Neuronal stem cell (in vitro differentiated cells): ENCODE results near the gene ZBTB46.
A peak's percentile ranks its signal among the peaks of the same experiment; 100 is the strongest.

Source experiments
- DNase-seq: peaks from one replicate; pipeline ENCODE4 v3.0.0-alpha.2; 2013; ENCODE audit warnings: low spot score
- H2AFZ ChIP-seq: one replicate; pipeline ENCODE4 v1.6.1; 2013; ENCODE audit warnings: mild to moderate bottlenecking, low read length, inconsistent platforms
- H2AK5ac ChIP-seq: 2 replicates; pipeline ENCODE4 v1.6.1; 2013; ENCODE audit warnings: low read depth, mild to moderate bottlenecking, inconsistent platforms, low read length, moderate library complexity, mixed read lengths
- H2BK120ac ChIP-seq: 2 replicates; pipeline ENCODE4 v1.6.1; 2013; ENCODE audit warnings: low read depth, mild to moderate bottlenecking, inconsistent platforms, low read length, moderate library complexity, mixed read lengths
- H2BK12ac ChIP-seq: one replicate; pipeline ENCODE4 v1.6.1; 2013; ENCODE audit warnings: low read length, inconsistent platforms
- H2BK15ac ChIP-seq: 2 replicates; pipeline ENCODE4 v1.6.1; 2013; ENCODE audit warnings: mild to moderate bottlenecking, low read length, inconsistent platforms, mixed read lengths
- H2BK5ac ChIP-seq: one replicate; pipeline ENCODE4 v1.6.1; 2013; ENCODE audit warnings: inconsistent platforms, mild to moderate bottlenecking, low read length, moderate library complexity
- H3K14ac ChIP-seq: one replicate; pipeline ENCODE4 v1.6.1; 2013; ENCODE audit warnings: low read length, inconsistent platforms
- H3K18ac ChIP-seq: 2 replicates; pipeline ENCODE4 v1.6.1; 2013; ENCODE audit warnings: low read length, inconsistent platforms
- H3K23ac ChIP-seq: 2 replicates; pipeline ENCODE4 v1.6.1; 2013; ENCODE audit warnings: low read depth, mild to moderate bottlenecking, mixed read lengths, low read length, inconsistent platforms; ENCODE audit not compliant: poor library complexity
- H3K27ac ChIP-seq: replicated peaks from 3 replicates; pipeline ENCODE4 v1.5.1; 2013; ENCODE audit warnings: low read length, inconsistent platforms
- H3K27me3 ChIP-seq, 3 experiments: 2 replicates each; pipeline ENCODE4 v1.6.1; 2013; ENCODE audit warnings: low read length in 3 of 3, mild to moderate bottlenecking in 2 of 3, inconsistent platforms in 1 of 3, low read depth in 1 of 3, mixed read lengths in 1 of 3, moderate library complexity in 1 of 3; ENCODE audit not compliant: control insufficient read depth in 3 of 3, insufficient read depth in 3 of 3
- H3K36me3 ChIP-seq, 2 donors: replicated peaks in 1 of 2; 2 replicates each; pipeline ENCODE4 v1.6.1; 2013; ENCODE audit warnings: low read length in 2 of 2; ENCODE audit not compliant: control insufficient read depth in 2 of 2, insufficient read depth in 2 of 2
- H3K4ac ChIP-seq: 2 replicates; pipeline ENCODE4 v1.6.1; 2013; ENCODE audit warnings: inconsistent platforms, mild to moderate bottlenecking, low read length, moderate library complexity
- H3K4me1 ChIP-seq, 2 donors: 1 replicate in 1 of 2; 2 replicates in 1 of 2; pipeline ENCODE4 v1.6.1; 2013; ENCODE audit warnings: low read length in 2 of 2, low read depth in 1 of 2; ENCODE audit not compliant: control insufficient read depth in 2 of 2, insufficient read depth in 1 of 2
- H3K4me2 ChIP-seq: one replicate; pipeline ENCODE4 v1.6.1; 2013; ENCODE audit warnings: mild to moderate bottlenecking, low read length, inconsistent platforms; ENCODE audit not compliant: insufficient read depth, poor library complexity, severe bottlenecking
- H3K4me3 ChIP-seq, 2 donors: 2 replicates each; pipeline ENCODE4 v1.5.1; 2013; ENCODE audit warnings: low read length in 2 of 2, mild to moderate bottlenecking in 2 of 2, inconsistent platforms in 1 of 2, moderate library complexity in 1 of 2
- H3K79me1 ChIP-seq: one replicate; pipeline ENCODE4 v1.6.1; 2013; ENCODE audit warnings: low read depth, mild to moderate bottlenecking, inconsistent platforms, low read length, moderate library complexity
- H3K9ac ChIP-seq: one replicate; pipeline ENCODE4 v1.6.1; 2013; ENCODE audit warnings: mild to moderate bottlenecking, low read depth, low read length, inconsistent platforms; ENCODE audit not compliant: poor library complexity
- H3K9me3 ChIP-seq, 2 donors: replicated peaks in 1 of 2; 2 replicates each; pipeline versions ENCODE3 to v1.6.1; 2013; ENCODE audit warnings: low read length in 2 of 2, mild to moderate bottlenecking in 2 of 2, inconsistent platforms in 1 of 2, low read depth in 1 of 2, mixed read lengths in 1 of 2, moderate library complexity in 1 of 2; ENCODE audit not compliant: control insufficient read depth in 2 of 2, insufficient read depth in 1 of 2
- H4K8ac ChIP-seq: one replicate; pipeline ENCODE4 v1.6.1; 2013; ENCODE audit warnings: low read depth, mild to moderate bottlenecking, inconsistent platforms, low read length, moderate library complexity
- H4K91ac ChIP-seq: one replicate; pipeline ENCODE4 v1.6.1; 2013; ENCODE audit warnings: low read length, low read depth, mild to moderate bottlenecking, inconsistent platforms; ENCODE audit not compliant: poor library complexity
- WGBS, 2 donors: extraction: QIAGEN DNeasy Blood & Tissue Kit; methylation state at CpG; one replicate each; pipeline ENCODE4 v1.1.7; 2013; ENCODE audit warnings: missing lambda C conversion rate in 2 of 2, mixed read lengths in 1 of 2; ENCODE audit not compliant: insufficient read length in 2 of 2, insufficient replicate concordance in 1 of 2; ENCODE audit errors: extremely low coverage in 2 of 2; 5-methylcytosine and 5-hydroxymethylcytosine counted together

ZBTB46 gene

DNA sequence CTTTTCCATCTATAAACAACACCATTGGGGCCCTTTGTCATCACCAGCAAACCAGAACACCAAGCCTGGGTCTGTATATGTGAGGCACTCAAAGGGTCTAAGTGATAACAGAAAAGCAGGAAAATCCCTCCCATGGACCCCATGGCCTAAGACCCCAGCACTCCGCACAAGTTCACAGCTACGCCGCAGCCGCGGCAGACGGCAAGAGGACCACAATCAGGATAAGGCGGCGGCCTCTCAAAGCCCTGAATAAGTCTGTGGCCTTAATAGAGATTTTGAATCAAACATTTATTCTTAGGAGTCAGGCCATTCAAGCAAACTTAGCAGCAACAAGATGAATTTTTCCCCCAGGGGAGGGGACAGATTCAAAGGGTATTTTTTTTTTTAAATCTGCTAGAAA lies 2.9 kb downstream of the ZBTB46 start:
- Histone ChIP-seq H3K4me1 (peaks cover 13 to 14% of the 10 kb centered on the region in 2 donors), H3K27me3 (peaks cover 0 to 31% (median 10%) of the 10 kb centered on the region in 3 experiments), H3K14ac (no peak overlapping the region), H2AK5ac (no peak overlapping the region), H4K8ac (no peak overlapping the region), H2BK5ac (no peak overlapping the region), H3K18ac (no peak overlapping the region), H2BK120ac (no peak overlapping the region), H3K9me3 (no peaks in the 10 kb centered on the region), H3K4ac (no peak overlapping the region), H4K91ac (no peak overlapping the region), H3K4me3 (no peak overlapping the region), H2AFZ (no peak overlapping the region), H3K79me1 (peaks cover 4% of the 10 kb centered on the region), H2BK12ac (no peak overlapping the region), H3K9ac (no peak overlapping the region), H3K4me2 (no peak overlapping the region), H3K27ac (no peak overlapping the region), H3K23ac (no peak overlapping the region), H2BK15ac (no peak overlapping the region), H3K36me3 (peaks cover 0 to 19% of the 10 kb centered on the region in 2 donors)
- no peak for DNase-seq
- WGBS, 2 donors: no CpG with 5 or more reads among the region's 8 CpGs

GRCh38 chr20:63826753-63827152 lies 4.3 kb downstream of the ZBTB46 start:
- Histone ChIP-seq H3K4me2 (no peak overlapping the region), H3K14ac (peak overlapping the region; percentile 84), H2AFZ (no peak overlapping the region), H4K91ac (no peak overlapping the region), H3K18ac (no peak overlapping the region), H4K8ac (peak overlapping the region; percentile 19), H3K27ac (no peak overlapping the region), H3K9ac (peak overlapping the region; percentile 24), H3K4me3 (peak overlapping the region in 1 of 2 donors; percentile 35), H3K79me1 (peaks cover 4% of the 10 kb centered on the region), H2AK5ac (no peak overlapping the region), H3K23ac (peak overlapping the region; percentile 5), H2BK15ac (no peak overlapping the region), H3K4ac (no peak overlapping the region), H2BK12ac (no peak overlapping the region), H3K4me1 (peaks cover 13 to 14% of the 10 kb centered on the region in 2 donors), H2BK5ac (no peak overlapping the region), H3K27me3 (peaks cover 0 to 17% (median 4%) of the 10 kb centered on the region in 3 experiments), H3K9me3 (no peaks in the 10 kb centered on the region), H3K36me3 (peaks cover 4 to 33% of the 10 kb centered on the region in 2 donors), H2BK120ac (no peak overlapping the region)
- no peak for DNase-seq
- no CpG with 5 or more reads among the region's 13 CpGs for WGBS, 2 donors

GRCh38 chr20:63825331-63826118 lies 5.5 kb downstream of the ZBTB46 start:
- no peak overlapping the region for H3K23ac ChIP-seq
- H4K91ac ChIP-seq: no peak overlapping the region
- peaks cover 13 to 14% of the 10 kb centered on the region in 2 donors for H3K4me1 ChIP-seq
- H4K8ac ChIP-seq: no peak overlapping the region
- H2BK15ac ChIP-seq: no peak overlapping the region
- H2AK5ac ChIP-seq: no peak overlapping the region
- H2AFZ ChIP-seq: no peak overlapping the region
- H3K79me1 ChIP-seq: peaks cover 4% of the 10 kb centered on the region
- H3K4ac ChIP-seq: no peak overlapping the region
- no CpG with 5 or more reads among the region's 25 CpGs for WGBS, 2 donors
- H2BK5ac ChIP-seq: no peak overlapping the region
- peaks cover 4 to 33% of the 10 kb centered on the region in 2 donors for H3K36me3 ChIP-seq
- H2BK12ac ChIP-seq: no peak overlapping the region
- no peak overlapping the region for H3K9ac ChIP-seq
- peaks cover 0 to 13% (median 0%) of the 10 kb centered on the region in 3 experiments for H3K27me3 ChIP-seq
- no peak overlapping the region for H3K18ac ChIP-seq
- no peak overlapping the region for H3K27ac ChIP-seq
- no peak overlapping the region for H3K14ac ChIP-seq
- no peak for DNase-seq
- H3K4me3 ChIP-seq: no peak overlapping the region
- H3K4me2 ChIP-seq: no peak overlapping the region
- H3K9me3 ChIP-seq: no peaks in the 10 kb centered on the region
- no peak overlapping the region for H2BK120ac ChIP-seq

DNA sequence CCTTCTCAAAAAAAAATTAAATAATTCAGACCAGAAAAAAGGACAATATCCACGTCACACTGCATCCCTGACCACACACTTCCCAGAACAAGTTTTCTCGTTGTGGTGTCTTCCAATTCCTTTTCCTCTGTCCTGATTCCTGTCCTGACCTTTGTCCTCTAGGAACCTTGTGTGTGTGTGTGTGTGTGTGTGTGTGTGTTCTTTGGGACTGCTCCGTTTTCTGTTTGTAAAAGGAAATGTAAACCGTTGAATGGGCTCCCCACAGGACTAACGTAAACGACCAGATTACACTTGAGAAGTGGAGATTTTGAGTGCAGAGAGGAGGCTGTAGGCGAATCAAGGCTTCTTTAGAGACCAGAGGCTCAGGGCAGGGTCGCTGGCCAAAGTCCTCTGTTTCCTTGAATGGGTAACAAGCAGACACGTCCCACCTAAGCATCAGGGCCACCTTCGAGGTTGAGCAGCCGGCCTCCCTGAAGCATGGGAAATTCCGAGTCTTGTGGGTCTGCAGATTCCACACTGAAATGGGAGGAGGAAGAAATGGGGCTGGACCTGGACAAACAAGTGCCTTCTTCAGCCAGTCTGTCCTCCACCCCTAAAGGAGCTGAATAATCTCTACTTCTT lies 7.3 kb downstream of the ZBTB46 start:
- Histone ChIP-seq H3K18ac (no peak overlapping the region), H3K27ac (no peak overlapping the region), H3K4me1 (peaks cover 4% of the 10 kb centered on the region in 2 donors), H2BK12ac (no peak overlapping the region), H3K14ac (no peak overlapping the region), H4K8ac (no peak overlapping the region), H3K36me3 (peaks cover 4 to 33% of the 10 kb centered on the region in 2 donors), H2BK5ac (no peak overlapping the region), H3K79me1 (peaks cover 4% of the 10 kb centered on the region), H4K91ac (no peak overlapping the region), H3K4me2 (no peak overlapping the region), H3K23ac (no peak overlapping the region), H3K4me3 (no peak overlapping the region), H2AFZ (no peak overlapping the region), H2BK15ac (no peak overlapping the region), H3K9me3 (no peaks in the 10 kb centered on the region), H3K9ac (no peak overlapping the region), H3K27me3 (peaks cover 0 to 2% (median 0%) of the 10 kb centered on the region in 3 experiments), H2AK5ac (no peak overlapping the region), H3K4ac (no peak overlapping the region), H2BK120ac (no peak overlapping the region)
- no peak for DNase-seq
- no CpG with 5 or more reads among the region's 12 CpGs for WGBS, 2 donors
